HG02623 (cell line): ENCODE measurements around the gene ARL4A.
A peak's percentile ranks its signal among the peaks of the same experiment; 100 is the strongest.
"Not testable (repeated sequence)": the region's sequence is repeated elsewhere in the genome, so short reads cannot be mapped to it uniquely, and the experiment has no call there.

Source experiments
- ATAC-seq: cut with Tn5 transposase; IDR thresholded peaks from one replicate; pipeline ENCODE4 v1.9.1; 2021; ENCODE audit warnings: moderate library complexity; ENCODE audit not compliant: unreplicated experiment

ARL4A gene

DNA sequence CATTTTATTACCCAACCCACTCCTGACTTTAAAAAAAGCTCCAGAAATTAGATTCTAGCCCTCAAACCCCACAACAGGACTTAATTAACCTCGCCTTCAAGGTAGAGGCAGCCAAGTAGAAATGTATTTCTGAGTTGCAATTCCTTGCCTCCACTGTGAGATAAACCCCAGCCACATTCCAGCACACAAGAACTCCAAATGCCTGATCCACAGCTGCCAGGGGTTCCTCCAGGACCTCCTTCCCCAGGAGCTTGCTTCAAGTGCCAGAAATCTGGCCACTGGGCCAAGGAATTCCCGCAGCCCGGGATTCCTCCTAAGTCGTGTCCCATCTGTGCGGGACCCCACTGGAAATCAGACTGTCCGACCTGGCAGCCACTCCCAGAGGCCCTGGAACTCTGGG is 25.9 kb upstream of the ARL4A start:
- ATAC-seq, result no peak

DNA sequence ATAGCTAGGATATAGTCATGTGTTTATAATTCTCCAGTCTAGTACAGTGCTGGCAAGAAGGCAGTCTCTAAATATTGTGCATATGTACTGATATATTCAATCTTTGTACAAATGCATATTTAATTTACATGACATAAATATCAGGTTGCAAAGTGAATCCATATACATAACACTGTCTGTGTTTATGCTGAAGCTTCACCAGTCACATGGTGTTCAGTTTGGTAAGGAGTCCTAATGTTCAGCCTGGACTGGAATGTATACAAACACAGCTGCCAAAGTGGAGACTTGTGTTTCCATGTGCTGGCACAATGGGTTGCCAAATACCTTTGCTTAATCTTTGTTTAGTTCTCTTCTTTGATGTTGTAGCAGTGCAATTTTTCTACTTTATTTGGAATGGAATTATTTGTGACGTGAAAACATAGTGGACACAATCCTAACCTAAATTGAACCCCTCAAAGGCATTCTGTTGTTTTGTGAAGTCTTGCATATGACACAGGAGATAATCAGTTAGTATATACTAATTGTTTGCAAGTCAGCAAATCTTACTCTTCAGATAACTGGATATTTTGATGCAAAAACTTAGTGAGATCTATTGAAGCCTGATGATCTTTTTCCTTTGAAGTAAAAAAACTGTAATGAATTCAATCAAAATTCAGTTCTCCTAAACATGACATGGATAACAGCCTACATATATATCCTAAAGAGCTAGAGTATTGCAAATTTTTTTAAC is 17.3 kb upstream of the ARL4A start:
- ATAC-seq, result no peak

DNA sequence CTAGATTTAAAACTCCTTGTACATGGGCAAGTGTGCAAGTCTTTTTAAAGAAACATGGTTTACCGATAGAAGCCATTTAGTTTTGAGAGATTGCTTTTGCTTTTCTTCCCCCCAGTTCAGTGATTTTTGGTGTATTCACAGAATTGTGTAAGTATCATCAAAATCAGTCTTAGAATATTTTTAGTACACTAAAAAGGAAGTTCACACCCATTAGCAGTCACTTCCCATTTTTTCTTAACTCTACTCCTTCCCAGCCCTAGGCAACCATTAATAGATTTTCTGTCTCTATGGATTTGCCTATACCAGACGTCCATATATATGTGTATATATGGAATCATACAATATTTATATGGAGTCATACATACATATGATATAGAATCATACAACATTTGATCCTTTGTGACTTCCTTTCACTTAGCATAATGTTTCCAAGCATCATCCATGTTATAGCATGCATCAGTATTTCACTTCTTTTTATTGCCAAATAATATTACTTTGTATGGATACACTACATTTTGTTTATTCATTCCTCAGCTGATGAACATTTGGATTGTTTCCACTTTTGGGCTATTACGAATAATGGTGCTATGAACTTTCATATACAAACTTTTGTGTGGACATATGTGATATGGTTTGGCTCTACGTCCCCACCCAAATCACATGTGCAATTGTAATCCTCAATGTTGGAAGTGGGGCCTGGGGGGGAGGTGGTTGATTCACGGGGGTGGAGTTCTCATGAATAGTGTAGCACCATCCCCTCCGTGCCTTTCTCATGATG is 16.5 kb upstream of the ARL4A start:
- ATAC-seq, result no peak

DNA sequence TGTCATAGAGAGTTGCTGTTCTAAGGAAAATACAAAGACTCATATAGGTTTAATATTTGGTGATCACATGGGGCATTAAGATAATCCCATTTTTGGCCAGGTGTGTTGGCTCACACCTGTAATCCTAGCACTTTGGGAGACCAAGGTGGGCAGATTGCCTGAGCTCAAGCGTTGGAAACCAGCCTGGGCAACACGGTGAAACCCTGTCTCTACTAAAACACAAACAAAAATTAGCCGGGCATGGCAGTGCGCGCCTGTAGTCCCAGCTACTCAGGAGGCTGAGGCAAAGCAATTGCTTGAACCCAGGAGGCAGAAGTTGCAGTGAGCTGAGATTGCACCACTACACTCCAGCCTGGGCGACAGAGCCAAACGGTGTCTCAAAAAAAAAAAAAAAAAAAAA is 14.0 kb upstream of the ARL4A start:
- ATAC-seq, result not testable (repeated sequence)

DNA sequence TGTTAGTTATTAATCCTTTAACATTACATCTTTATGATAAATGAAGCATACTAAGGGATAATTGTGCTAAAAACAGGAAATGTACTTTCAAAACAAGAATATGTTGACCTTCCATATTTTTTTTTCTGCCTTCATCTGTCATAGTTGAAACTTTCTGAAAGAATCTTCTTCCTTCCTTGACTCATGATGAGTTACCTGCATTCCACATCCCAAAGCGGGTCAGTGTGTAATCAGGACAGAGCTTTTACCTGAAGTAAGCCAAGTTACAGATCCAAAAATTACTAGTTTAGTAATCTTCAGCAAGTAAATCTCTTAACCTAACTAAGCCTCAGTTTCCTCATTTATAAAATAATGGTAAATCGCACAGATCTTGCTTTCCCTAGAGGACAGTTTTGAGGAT is 13.4 kb upstream of the ARL4A start:
- no peak for ATAC-seq

DNA sequence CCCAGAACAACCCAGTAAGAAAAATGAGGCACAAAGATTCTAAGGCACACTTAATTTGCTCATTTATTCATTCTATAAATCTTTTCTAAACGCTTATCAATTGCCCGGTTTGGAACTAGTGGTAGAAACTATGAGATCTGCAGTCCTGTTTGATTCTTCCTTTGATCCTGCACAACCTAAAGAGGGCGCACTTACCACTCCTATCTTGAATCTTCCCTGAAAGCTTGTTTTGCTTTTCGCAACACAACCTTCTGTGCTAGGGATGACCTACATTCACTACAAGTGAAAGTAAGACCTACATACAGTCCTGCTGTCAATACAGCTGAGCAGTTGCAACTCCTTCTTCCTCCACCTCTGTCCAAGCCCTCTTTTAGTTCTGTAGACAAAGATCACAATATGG is 12.6 kb upstream of the ARL4A start:
- ATAC-seq, result peak; percentile 52

DNA sequence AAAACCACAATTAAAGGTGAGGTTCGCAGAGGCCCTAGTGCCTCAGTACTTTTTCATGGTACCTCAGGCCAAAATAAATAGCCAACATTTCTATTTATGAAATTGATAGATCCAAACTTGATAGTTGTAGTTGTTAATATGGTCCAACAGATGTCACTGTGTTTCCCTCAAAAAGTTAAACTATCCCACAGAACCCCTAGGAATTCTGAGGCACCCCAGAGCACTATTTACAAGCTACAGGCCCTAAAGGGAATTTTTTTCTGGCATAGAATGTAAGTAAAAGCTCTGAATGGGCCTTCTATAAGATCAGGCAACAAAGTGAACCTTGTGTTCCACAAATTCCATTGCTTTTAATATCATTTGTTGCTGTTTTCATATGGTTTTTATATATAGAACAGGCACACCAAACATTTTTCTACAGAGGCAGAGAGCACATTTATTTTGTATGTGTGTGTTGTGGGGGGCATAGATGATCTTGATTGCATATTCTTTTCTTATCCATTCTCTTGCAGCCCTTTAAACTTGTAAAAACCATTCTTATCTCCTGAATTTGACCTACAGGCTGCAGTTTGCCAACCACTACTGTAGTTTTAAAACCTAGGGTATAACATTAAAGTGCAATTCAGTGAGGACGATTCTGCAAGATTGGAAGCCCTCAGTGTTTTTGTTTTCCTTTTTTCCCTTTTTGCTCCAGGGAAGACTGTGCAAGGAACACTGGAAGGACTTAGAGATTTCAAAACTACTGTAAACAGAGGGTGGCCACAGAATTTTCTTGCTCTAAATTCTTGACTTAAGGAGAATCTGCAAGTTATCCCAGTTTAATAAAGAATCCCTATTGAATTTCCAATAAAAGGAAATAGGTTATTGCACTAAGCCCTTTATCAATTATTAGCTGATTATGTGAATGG is 3.5 kb upstream of the ARL4A start:
- no peak for ATAC-seq

DNA sequence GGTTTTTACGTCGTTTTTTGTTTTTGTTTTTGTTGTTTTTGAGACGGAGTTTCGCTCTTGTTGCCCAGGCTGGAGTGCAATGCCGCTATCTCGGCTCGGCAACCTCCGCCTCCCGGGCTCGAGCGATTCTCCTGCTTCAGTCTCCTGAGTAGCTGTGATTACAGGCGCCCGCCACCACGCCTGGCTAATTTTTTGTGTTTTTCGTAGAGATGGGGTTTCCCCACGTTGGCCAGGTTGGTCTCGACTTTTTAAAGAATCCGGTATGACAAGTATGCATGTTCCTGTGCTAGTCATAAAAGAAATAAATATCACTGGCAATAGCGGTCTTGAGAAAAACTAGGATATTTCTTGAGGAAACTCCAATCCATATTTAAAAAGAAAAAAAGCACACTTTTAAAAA is 2.7 kb upstream of the ARL4A start:
- no peak for ATAC-seq

DNA sequence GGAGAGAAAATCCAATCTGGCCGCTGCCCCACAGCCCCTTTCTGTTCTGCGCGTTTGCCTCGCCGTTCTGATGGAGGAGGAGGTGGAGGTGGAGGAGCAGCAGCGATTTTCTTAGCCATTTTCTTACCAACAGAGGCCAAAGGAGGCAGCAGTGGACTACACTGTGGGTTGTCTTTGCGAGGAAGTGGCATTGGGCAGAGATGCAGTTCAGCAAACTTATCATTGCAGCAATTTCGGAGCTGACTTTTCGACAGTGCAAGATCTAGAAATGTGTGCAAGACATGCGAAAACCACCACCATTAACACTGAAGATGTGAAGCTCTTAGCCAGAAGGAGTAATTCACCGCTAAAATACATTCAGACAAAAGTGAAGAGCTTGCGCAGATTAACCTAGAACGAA is 1.9 kb upstream of the ARL4A start:
- ATAC-seq, result no peak

DNA sequence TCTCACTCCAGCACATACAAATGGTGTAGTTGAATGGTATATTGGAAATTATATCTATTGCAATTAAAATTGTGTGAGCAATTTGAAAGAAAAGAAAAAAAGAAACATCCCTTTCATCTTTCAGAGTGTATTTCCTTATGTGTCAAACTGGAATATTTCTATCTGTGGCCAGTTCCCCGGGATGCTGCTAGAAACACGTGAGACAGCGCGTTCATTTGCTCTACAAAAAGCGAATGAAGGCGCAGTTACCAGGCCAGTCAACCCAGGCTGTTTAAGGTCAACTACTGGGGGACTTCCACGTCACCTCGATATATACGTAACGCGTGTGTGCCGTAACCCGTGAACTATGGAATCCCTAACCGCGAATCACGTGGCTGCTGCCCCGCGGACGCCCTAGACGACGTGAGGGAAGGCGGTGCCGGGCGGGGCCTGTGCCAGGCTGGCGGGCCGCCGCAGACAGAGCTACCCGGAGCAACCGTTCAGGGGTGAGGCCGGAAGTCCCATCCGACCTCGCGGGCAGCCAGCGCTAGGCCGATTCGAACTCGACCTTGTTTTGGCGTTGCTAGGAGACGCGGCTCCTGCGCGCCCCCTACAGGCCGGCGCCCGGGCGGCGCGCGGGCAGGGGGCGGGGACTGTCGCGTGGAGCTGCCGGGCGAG is 1.1 kb upstream of the ARL4A start:
- peak; percentile 76 for ATAC-seq

DNA sequence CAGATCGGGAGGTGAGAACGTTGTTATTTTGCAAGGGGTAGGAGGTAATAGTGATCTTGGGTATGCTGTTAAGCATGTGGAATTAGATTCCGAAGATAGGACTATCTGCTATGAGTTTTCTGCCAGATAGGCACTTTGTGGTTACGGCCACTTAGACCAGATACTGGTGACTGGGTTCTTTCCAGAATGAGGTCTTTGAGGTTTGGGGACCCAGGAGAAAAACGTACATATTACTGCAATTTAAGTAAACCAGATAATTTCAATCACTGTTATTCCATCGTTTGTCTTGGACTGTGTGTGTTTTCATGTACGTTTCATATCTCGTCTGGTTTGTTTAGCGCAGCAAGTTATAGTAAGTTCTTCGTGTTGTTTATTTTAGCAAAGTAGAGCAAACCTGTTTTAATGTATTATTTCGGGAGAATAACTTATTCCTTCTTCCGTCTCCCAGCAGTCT is 312 bp downstream of the ARL4A start:
- no peak for ATAC-seq

DNA sequence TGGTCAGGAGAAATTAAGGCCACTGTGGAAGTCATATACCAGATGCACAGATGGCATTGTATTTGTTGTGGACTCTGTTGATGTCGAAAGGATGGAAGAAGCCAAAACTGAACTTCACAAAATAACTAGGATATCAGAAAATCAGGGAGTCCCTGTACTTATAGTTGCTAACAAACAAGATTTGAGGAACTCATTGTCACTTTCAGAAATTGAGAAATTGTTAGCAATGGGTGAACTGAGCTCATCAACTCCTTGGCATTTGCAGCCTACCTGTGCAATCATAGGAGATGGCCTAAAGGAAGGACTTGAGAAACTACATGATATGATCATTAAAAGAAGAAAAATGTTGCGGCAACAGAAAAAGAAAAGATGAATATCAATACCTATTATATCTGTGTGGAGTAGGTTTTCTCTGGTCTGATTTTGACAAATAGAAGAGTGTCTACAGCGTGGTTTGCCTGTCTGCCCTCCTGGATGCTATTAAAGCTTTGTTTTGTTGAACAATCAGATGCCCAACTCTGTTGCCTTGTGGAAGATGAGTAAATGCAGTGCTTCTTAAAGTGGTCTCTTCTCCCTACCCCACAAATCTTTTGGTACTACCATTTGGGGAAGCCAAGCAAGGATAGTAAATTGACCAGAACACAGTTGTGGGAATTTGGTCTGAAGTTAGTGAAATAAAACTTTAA is 1.2 kb downstream of the ARL4A start:
- ATAC-seq, result not testable (repeated sequence)

DNA sequence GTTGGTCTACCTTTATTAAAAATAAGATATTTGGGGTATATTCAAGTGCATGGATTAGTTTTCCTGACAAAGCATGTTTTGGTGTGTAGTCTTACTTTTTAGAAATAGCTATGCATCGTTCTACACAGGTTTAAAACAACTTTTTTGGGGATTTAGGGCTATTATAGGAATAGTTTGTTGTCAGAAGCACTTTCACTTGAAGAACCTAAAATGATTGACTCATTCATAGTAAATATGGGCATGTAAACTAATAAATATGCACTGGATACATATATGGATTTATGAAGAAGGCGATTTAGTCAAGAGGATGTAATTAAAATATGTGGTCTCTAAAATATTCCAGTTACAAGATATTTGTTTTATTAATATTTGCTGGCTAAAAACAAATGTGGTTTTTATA is 2.0 kb downstream of the ARL4A start:
- ATAC-seq, result no peak

DNA sequence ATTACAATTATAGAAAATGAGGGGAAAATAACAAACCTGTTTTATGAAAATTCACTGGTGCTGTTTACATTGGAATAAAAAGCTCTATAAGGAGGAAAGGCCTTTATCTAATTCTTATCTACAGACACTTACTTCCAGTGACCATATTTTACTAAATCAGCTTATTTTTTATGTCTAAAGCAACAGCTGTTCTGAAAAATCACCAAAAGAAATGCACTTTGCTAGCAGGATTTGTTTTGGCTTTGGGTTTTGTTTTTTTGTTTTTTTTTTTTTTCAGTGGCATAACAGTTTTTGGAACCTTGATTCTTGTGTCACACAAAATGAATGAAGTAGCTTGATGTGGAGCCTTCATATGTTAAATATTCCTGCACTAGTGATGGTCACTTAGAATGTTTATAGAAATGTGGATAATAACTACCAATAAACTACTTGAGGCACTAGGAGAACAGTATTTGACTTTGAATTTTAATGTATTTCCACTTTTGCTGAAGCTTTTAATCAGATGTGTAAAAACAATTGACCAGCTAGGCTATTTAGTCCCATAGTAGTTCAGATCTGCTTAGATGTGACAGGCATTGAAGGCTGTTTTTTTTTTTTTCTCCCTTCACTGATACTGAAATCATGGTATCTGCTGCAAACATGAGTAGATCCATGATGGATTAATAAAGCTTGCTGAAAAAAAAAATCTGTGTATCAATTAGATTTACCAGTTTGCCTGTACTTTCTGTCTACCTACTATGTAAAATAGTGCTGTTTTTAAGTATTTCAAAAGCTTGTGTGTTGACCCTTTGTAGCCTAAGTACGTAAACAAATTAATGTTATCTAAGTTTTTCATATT is 2.8 kb downstream of the ARL4A start:
- ATAC-seq, result no peak

DNA sequence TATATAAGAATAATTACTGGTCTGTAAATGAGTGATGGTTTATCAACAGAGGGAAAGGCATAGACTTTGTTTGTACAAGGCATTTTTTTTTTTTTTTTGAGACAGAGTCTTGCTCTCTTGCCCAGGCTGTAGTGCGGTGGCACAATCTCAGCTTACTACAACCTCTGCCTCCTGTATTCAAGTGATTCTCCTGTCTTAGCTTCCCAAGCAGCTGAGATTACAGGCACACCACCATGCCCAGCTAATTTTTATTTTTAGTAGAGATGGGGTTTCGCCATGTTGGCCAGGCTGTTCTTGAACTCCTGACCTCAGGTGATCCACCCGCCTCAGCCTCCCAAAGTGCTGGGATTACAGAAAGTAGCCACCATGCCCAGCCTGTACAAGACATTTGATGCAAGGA is 4.0 kb downstream of the ARL4A start:
- ATAC-seq, result not testable (repeated sequence)

DNA sequence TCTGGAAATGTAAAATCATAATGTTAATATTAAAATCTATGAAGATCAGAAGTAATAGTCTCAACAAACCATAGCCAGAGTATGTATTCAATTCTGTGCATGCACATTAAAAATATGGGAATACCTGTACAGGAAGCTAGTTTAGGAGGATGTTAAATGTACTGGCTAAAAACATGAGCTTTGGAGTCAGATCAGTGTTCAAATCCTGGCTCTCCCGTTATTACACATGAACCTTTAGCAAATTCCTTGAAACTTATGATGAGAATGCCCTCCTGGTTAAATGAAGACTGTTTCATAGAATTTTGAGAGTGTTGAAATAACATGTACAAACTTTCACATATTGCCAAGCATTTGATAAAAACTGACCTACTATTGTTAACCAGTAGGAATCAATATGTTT is 4.6 kb downstream of the ARL4A start:
- ATAC-seq, result no peak

DNA sequence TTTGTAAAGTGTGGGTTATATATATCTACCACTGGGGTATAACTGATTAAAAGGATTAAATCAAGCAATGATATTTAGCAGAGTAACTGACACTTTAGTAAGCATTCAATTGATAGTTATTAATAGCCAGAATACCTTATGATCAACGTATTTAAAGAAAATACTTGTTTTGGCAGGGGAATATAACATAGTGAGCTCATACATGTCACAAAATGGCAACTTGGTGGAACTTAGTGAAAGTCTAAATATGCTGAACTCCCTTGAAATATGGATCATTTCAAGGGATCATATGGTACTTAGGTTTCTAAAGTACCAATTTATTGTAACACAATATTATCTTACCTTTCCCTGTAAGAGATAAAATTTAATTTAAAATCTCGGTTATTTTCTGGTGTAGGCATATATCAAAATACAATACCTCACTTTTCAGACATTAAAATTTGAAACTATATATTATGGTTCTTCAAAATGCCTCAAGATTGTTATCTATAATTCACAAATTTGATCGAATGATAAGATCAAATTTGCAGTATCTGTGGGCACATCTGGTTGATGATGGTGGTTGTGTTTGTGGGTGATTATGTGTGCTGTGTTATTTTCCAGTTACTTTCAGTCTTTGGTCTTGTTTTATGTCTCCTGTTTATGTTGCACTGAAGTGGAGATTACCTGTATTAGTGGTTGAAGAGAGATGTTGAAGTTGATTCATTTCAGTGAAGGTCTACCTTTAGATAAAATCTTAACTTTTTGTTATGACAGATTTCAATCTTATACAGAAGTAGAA is 5.2 kb downstream of the ARL4A start:
- ATAC-seq, result no peak

DNA sequence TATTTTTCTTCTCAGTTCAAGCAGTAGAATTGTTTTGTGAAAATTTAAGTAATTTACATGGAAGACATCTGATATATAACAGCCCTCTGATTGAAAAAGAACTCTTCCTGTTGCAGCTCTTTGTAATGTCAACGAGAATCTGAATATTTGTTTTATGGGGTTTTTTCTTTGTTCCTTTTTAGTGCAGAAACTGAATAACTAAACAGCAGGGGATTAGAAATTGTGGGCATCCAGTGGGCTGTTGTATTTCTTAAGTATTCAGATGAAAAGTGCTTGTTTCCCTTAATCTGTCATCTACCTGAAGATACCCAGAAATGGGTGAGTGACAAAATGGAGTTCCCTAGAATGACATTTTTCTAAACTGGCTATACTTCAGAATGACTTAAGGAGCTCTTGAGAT is 7.4 kb downstream of the ARL4A start:
- ATAC-seq, result no peak

DNA sequence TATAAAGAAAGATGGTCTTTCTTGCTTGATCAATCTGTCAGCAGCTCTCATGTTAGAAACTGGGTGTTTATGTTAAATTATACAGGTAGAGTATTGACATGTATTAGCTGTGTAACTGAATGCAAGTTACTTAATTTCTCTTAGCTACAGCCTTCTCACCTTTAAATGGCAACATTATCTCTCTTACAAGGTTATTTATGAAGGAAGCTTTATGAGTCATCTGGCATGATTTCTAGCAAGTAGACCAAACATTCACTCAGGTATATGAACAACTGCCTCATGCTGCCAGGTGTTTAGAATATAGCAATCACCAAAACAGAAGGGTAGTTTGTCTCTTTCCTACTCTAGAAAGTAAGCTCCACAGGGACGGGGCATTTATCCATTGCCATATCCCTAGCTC is 8.5 kb downstream of the ARL4A start:
- ATAC-seq, result no peak
